Calu3 (cell line): ENCODE data around the gene SAMD4B. TPM values are rescaled to one million over a fixed set of nuclear protein-coding genes. Genes with fewer than 3 reads are reported as not detected.
"Not testable (repeated sequence)": the region's sequence is repeated elsewhere in the genome, so short reads cannot be mapped to it uniquely, and the experiment has no call there.

ENCODE experiments used
- BruUV-seq: library from RNA; stranded (reverse); fragments of 400-500 nt; replicated peaks from 2 replicates; lab custom pipeline; 2021; lab: Mats Ljungman, UMichigan
- CTCF ChIA-PET: fragments of 300-600 bp; sonication (Branson Sonifier 250); formaldehyde crosslinking; loops from one replicate; lab custom pipeline; 2022; ENCODE audit warnings: antibody characterized with exemption; lab: Charles Lee
- DNase-seq: peaks from one replicate; pipeline ENCODE4 v3.0.0; 2022
- H3K27ac Mint-ChIP-seq: one replicate; pipeline ENCODE4 v1.8.0; 2022; ENCODE audit warnings: mixed read lengths; ENCODE audit not compliant: unreplicated experiment
- H3K27me3 Mint-ChIP-seq: one replicate; pipeline ENCODE4 v1.8.0; 2022; ENCODE audit warnings: mixed read lengths; ENCODE audit not compliant: unreplicated experiment
- H3K36me3 Mint-ChIP-seq: one replicate; pipeline ENCODE4 v1.8.0; 2022; ENCODE audit warnings: mild to moderate bottlenecking, moderate library complexity, mixed read lengths; ENCODE audit not compliant: insufficient read depth, unreplicated experiment
- H3K4me1 Mint-ChIP-seq: one replicate; pipeline ENCODE4 v1.8.0; 2022; ENCODE audit warnings: mild to moderate bottlenecking, low read depth, mixed read lengths; ENCODE audit not compliant: unreplicated experiment
- H3K4me3 Mint-ChIP-seq: one replicate; pipeline ENCODE4 v1.8.0; 2022; ENCODE audit warnings: mild to moderate bottlenecking, low read depth, moderate library complexity, mixed read lengths; ENCODE audit not compliant: unreplicated experiment
- H3K9me3 Mint-ChIP-seq: one replicate; pipeline ENCODE4 v1.8.0; 2022; ENCODE audit warnings: low read depth, mixed read lengths; ENCODE audit not compliant: unreplicated experiment
- intact Hi-C: fragments of 100-400 bp; cut with micrococcal nuclease; formaldehyde crosslinking; loops from one replicate; pipeline ENCODE4 v1.10.0; 2022; ENCODE audit not compliant: unreplicated experiment
- total RNA-seq: library from RNA; stranded (reverse); gene quantifications from 2 replicates; pipeline ENCODE4 v1.2.3, GENCODE V29; 2022
- TF ChIP-seq, protein P1 (sequence below): fragments of 200-600 bp; IDR thresholded peaks from one replicate; pipeline ENCODE4 v1.8.0; 2022; ENCODE audit warnings: antibody characterized with exemption; ENCODE audit not compliant: unreplicated experiment

The SAMD4B gene
- total RNA-seq, 1 experiment from 2014 or later, result 214 TPM

GRCh38 chr19:39336483-39336882, 5.7 kb upstream of the SAMD4B start:
- H3K4me3 Mint-ChIP-seq, result no peak overlapping the region
- H3K9me3 Mint-ChIP-seq, result no peaks in the 10 kb centered on the region
- H3K27ac Mint-ChIP-seq, result no peak overlapping the region
- CTCF ChIA-PET, result no interaction called here
- H3K4me1 Mint-ChIP-seq, result peaks cover 20% of the 10 kb centered on the region
- H3K27me3 Mint-ChIP-seq, result peaks cover 40% of the 10 kb centered on the region
- no peak for DNase-seq
- peaks cover 8% of the 10 kb centered on the region for H3K36me3 Mint-ChIP-seq
- intact Hi-C loops, result no loop called here
- TF ChIP-seq, protein P1, sequence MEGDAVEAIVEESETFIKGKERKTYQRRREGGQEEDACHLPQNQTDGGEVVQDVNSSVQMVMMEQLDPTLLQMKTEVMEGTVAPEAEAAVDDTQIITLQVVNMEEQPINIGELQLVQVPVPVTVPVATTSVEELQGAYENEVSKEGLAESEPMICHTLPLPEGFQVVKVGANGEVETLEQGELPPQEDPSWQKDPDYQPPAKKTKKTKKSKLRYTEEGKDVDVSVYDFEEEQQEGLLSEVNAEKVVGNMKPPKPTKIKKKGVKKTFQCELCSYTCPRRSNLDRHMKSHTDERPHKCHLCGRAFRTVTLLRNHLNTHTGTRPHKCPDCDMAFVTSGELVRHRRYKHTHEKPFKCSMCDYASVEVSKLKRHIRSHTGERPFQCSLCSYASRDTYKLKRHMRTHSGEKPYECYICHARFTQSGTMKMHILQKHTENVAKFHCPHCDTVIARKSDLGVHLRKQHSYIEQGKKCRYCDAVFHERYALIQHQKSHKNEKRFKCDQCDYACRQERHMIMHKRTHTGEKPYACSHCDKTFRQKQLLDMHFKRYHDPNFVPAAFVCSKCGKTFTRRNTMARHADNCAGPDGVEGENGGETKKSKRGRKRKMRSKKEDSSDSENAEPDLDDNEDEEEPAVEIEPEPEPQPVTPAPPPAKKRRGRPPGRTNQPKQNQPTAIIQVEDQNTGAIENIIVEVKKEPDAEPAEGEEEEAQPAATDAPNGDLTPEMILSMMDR, result no peak
- no TSS peak for BruUV-seq

DNA sequence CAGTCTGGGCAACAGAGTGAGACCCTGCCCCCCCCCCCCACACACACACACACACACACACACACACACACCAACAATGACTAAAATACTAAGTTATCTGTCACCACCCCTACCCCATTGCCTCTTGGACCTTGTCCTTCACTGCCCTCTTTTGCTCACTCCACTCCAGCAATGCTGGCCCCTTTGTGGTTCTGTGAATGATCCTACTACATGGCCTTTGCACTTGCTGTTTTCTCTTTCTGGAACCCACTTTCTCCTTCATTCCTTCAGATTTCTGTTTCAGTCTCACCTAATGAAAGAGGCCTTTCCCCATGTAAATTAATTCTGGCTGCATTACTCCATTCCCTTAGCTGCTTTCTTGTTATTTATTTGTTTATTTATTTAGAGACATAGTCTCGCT, 2.5 kb upstream of the SAMD4B start:
- no peaks in the 10 kb centered on the region for H3K9me3 Mint-ChIP-seq
- H3K27ac Mint-ChIP-seq, result no peak overlapping the region
- peaks cover 37% of the 10 kb centered on the region for H3K4me1 Mint-ChIP-seq
- H3K4me3 Mint-ChIP-seq, result no peak overlapping the region
- TF ChIP-seq, protein P1, result no peak
- BruUV-seq, result no TSS peak
- intact Hi-C loops, result no loop called here
- peaks cover 38% of the 10 kb centered on the region for H3K27me3 Mint-ChIP-seq
- CTCF ChIA-PET, result no interaction called here
- peaks cover 36% of the 10 kb centered on the region for H3K36me3 Mint-ChIP-seq
- no peak for DNase-seq

- H3K27ac Mint-ChIP-seq, H3K9me3 Mint-ChIP-seq, CTCF ChIA-PET, intact Hi-C loops, BruUV-seq, H3K4me3 Mint-ChIP-seq, DNase-seq: not testable (repeated sequence)
- Mint-ChIP-seq H3K36me3 (peaks cover 40% of the 10 kb centered on the region), H3K4me1 (peaks cover 42% of the 10 kb centered on the region), H3K27me3 (peaks cover 33% of the 10 kb centered on the region)
Observed at GRCh38 chr19:39340156-39340555, 2.1 kb upstream of the SAMD4B start.

- peak; percentile 20 for DNase-seq
- Mint-ChIP-seq H3K4me3 (peak overlapping the region; percentile 87), H3K4me1 (peaks cover 52% of the 10 kb centered on the region), H3K27me3 (peaks cover 23% of the 10 kb centered on the region), H3K36me3 (peaks cover 45% of the 10 kb centered on the region), H3K27ac (peak overlapping the region; percentile 78), H3K9me3 (no peaks in the 10 kb centered on the region)
- BruUV-seq, result no TSS peak
- CTCF ChIA-PET, result interaction anchor here (1.7 kb wide), 1 partner anchor 94 kb away, joined by 5 read pairs; the partner anchor contains the start of gene RPS16
- intact Hi-C loops, result no loop called here
- TF ChIP-seq, protein P1, result no peak
Observed at GRCh38 chr19:39341129-39341718, 997 bp upstream of the SAMD4B start.
